ENCODE data around the gene PLCD4.

Gene PLCD4

DNA sequence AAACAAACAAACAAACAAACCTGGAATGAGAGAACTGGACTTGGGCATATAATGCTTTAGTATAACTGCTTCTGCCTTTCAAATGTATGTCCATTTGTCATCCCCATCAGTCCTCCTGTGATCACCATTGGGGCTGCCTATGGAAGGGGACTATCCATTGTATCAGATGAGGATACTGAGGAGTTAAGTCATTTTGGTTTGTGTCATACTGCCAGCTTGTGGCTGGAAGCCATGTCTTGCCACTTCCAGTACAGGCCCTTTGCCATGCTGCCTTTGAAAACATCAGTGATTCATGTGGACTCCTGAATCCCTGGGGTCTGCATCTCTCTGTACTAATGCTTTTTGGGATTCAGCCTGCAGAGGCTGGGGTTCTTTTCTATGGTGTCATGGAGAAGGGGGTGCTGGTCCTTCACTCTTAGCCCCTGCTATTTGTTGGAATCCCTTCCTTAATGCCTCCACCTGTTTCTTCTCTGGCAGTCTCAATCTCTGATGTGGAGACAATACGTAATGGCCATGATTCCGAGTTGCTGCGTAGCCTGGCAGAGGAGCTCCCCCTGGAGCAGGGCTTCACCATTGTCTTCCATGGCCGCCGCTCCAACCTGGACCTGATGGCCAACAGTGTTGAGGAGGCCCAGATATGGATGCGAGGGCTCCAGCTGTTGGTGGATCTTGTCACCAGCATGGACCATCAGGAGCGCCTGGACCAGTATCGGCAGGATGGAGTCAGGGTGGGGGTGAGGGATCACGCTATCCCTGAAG lies 10.6 kb downstream of the PLCD4 start:
- DNase-seq (ENCODE audit: low read depth), result no peak
- H3K4me3 ChIP-seq (ENCODE audit: low read length), result no peak overlapping the region
- TF ChIP-seq CTCF (conservative IDR thresholded peaks at IDR 0.05; ENCODE audit: low read depth, low read length), result no peak

DNA sequence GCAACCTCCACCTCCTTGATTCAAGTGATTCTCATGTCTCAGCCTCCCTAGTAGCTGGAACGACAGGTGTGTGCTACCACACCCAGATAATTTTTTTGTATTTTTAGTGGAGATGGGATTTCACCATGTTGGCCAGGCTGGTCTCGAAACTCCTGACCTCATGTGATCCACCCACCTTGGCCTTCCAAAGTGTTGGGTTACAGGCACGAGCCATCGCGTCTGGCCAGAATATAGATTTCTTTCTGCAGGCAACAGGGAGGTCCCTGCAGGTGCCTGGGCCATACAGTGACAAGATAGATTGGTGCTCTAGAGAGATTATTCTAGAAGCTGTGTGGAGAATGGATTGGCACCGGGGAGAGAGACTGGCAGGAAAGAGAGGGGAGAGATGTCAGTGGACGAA lies 13.3 kb downstream of the PLCD4 start:
- no peak overlapping the region for H3K4me3 ChIP-seq (ENCODE audit: low read length)
- DNase-seq (ENCODE audit: low read depth), result no peak
- no peak for TF ChIP-seq CTCF (conservative IDR thresholded peaks at IDR 0.05; ENCODE audit: low read depth, low read length)

- no peak overlapping the region for H3K4me3 ChIP-seq (ENCODE audit: low read length)
- no peak for TF ChIP-seq CTCF (conservative IDR thresholded peaks at IDR 0.05; ENCODE audit: low read depth, low read length)
- DNase-seq (ENCODE audit: low read depth), result peak; percentile 3
These were observed 15.1 kb downstream of the PLCD4 start for GRCh38 chr2:218622606-218623365.

DNA sequence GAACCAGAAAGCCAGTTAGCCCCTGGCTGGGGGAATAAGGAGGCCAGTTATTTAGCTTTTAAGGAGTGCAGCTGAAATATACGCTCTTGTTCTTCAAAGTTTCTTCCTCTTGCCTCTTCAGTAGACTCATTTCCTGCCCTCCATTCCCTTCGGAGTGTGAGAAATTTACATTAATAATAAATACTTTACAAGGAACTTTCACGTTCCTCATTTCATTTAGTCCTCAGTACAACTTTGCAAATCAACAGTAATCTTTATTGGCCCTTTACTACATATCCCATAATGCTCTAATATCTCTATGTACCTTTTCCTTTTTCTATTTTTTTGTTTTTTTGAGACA lies 15.6 kb downstream of the PLCD4 start:
- no peak overlapping the region for H3K4me3 ChIP-seq (ENCODE audit: low read length)
- no peak for TF ChIP-seq CTCF (conservative IDR thresholded peaks at IDR 0.05; ENCODE audit: low read depth, low read length)
- no peak for DNase-seq (ENCODE audit: low read depth)

- no peak overlapping the region for H3K4me3 ChIP-seq (ENCODE audit: low read length)
- no peak for TF ChIP-seq CTCF (conservative IDR thresholded peaks at IDR 0.05; ENCODE audit: low read depth, low read length)
- DNase-seq (ENCODE audit: low read depth), result no peak
These were observed 18.7 kb downstream of the PLCD4 start for GRCh38 chr2:218626369-218626768.

- no peak for DNase-seq (ENCODE audit: low read depth)
- no peak for TF ChIP-seq CTCF (conservative IDR thresholded peaks at IDR 0.05; ENCODE audit: low read depth, low read length)
- H3K4me3 ChIP-seq (ENCODE audit: low read length), result no peak overlapping the region
These were observed 20.2 kb downstream of the PLCD4 start for GRCh38 chr2:218627939-218628338.

- no peak overlapping the region for H3K4me3 ChIP-seq (ENCODE audit: low read length)
- TF ChIP-seq CTCF (conservative IDR thresholded peaks at IDR 0.05; ENCODE audit: low read depth, low read length), result no peak
- peak; percentile 27 for DNase-seq (ENCODE audit: low read depth)
These were observed 24.1 kb downstream of the PLCD4 start for GRCh38 chr2:218631837-218632236.

All from retinal pigment epithelial cell (primary cell).